Measurements from ENCODE around the gene C4orf50.
A peak's percentile ranks its signal among the peaks of the same experiment; 100 is the strongest.
"Not testable (repeated sequence)": the region's sequence is repeated elsewhere in the genome, so short reads cannot be mapped to it uniquely, and the experiment has no call there.

C4orf50 gene

DNA sequence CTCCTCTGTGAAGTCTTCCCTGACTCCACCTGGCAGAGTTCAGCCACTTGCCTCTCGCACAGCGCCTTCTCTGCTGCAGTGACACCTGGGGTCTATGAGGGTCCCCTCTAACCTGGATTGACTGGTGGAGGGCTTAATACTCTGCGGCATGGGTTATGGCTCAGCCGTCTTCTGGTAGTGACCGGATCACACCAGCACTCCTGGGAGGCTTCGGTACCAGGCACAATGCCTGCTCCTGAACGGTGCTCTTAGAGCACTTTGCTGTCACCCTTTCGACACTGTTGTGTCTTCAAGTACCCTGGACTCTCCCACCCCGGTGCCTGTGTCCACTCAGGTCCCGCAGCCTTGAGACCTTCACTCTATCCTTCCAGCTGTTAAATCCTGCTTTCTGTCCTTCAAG is 50.0 kb downstream of the C4orf50 start:
- DNase-seq, result no peak

DNA sequence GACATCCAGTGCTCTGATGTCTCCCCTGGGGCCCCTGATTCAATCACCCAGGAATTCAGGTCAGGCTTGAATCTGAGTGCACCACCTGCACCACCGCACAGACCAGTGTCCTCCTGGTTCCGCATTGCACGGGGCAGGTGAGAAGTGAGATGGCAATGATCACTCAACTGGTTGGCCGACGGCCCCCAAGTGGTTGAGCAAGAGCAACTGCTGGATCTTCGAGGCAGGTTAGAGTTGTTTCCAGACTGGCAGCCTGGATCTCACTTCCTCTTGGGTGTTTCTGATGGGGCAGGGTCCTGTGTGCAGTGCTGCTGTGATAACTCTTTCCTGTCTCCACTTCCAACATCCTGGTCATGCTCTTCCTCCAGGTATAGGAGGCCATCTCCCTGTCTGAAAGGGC is 50.4 kb downstream of the C4orf50 start:
- DNase-seq, result no peak

DNA sequence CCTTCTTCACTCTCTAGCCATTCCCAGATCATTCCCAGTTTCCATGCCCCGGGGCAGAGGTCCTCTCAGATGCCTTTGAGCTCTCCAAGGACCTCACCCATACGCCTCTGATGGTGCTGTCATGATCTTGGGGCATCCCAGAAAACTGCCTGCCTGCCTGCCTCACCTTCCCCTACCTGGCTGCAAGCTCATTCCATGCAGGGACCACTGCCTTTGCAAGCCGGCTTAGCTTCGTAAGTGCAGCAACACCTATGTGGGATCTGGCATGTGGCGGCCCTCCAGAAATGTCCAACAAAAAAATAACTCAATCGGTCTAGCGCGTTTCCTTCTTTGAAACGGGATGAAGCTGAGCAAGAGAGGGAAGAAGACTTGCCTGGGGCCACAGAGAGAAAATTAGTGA is 53.0 kb downstream of the C4orf50 start:
- DNase-seq, result no peak

DNA sequence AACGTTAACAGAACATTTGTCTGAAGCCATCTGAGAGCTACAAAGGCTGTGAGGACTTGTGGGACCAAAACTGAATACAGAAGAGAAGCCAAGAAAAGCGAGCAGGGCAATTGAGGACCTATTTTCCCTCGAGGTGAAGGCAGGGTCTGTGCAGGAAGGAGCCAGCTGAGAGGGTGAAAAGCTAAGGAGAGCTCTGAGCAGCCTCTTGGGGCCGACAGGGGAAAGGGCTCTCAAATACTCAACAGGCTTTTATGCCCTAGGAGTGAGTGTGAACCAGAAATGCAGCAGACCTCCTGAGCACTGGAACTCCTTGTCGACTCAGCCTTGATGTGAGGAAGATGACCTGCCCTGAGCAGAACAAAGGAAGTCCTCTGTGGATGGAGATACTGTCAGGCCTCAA is 54.2 kb downstream of the C4orf50 start:
- DNase-seq, result no peak

DNA sequence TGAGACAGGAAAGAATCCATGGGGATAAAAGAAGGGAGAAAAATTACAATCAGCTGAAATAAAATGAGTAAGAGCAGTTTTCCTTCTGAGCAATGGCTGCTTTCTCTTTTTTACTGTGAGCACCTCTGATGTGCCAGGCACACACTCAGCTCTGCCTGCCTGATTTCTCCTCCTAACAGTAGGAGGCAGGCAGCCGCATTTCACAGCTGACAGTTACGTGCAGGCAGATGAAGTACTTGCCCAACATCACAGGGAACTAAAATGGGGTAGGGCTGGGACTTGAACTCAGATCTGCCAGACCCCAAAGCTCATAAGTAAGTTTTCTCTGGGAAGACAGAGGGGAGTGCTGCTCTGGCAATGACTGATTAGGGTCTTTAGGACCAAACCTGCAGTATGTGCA is 54.6 kb downstream of the C4orf50 start:
- no peak for DNase-seq

DNA sequence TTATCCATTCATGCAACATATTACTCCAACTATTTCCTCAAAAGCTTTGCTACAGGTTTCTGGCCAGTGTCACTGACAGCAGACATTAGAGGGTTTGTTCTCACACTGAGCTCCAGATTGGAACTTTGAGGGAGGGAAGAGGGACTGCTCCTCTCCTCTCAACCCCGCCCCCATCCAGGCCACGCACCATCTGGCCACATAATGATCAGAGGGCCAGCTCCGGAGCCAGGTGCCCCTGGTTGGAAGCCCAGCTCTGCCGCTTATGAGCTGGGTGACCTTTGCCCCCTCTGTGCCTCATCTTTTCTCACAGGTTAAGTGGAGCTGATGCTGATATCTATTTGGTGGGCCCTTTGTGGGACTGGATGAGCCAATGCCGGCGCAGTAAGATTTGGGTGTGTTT is 55.8 kb downstream of the C4orf50 start:
- no peak for DNase-seq

DNA sequence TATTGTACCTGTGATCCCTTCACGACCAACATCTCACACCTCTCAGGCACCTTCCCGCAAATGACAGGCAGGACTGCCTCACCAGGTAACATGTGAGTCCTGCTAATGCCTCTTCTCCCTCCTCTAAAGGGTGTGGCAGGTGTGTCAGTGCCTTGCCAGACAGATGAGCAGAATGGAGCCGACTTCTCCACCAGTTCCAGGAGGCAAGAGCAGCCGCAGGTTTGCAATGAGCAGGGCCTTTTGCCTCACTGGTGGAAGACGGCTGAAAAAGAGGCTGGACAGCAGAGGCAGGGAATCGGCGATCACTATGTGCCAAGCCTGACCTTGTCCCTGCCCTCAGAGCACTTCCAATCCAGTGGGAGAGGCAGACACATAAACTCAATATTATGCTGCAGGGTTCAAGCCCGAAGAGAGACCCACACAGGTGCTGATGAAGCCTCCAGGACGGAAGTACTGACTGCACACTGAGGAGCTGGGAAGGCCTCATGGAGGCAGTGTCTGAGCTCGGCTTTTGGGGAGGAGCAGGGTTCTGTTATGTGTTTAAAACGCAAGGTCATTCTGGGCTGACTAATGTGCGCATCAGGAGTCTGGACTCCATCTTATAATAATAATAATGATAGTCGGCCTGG is 57.9 kb downstream of the C4orf50 start:
- no peak for DNase-seq

DNA sequence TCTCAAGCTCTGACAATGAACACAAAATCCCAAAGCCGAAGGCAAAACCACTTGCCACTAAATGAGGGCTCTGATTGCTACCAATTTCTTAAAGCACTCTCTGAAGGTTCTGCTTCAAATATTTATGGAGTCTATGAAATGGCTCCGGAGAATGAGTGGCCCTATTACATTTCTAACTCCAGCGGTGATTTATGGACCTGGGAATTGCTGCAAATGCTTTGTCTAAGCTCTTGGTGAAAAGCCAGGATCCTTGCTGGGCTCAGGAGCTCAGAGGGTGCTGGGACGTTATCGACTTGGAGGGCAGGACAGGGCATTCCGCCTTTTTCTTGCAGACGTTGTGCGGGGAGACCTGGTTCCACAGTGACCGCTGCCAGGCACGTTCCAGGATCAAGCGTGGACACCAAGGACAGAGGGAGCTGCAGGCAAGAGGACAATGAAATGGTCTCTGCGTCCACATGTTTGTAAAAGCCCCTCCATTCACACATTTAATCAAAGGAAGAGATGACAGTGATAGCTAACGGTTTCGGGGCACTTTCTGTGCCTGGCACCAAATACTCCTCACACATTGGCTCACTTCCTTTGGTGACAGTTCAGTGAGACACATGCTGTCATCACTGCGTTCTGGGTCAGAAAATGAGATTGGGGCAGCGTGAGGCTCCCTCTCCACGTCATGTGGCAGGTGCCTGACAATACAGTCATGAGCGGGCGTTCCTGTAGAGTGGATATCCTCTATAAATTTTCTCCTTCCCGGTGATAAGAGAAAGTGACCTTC is 58.8 kb downstream of the C4orf50 start:
- no peak for DNase-seq

DNA sequence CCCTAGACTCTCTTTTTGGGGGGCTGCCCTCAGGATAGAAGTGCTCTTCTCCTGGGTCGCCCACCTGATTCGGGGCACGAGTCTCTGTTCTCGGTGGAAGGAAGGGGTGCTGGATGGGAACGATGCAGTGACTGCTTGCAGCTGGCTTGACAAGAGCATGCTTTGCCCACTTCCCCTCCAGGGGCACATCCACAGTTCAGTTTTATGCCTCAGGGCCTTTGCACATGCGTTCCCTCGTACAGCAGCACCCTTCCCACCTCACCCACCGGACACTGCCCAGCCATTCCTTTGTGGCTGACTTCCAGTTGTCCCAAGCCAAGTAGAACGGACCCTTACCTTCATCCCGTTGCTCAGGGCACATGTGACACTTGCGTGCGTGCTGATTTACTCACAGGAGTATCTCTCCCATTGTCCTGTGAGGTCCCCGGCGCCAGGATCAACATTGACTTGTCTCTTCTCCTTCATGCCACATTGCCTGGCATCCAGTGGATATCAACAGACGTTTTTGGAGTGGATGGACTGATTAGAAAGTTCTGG is 60.0 kb downstream of the C4orf50 start:
- DNase-seq, result no peak

DNA sequence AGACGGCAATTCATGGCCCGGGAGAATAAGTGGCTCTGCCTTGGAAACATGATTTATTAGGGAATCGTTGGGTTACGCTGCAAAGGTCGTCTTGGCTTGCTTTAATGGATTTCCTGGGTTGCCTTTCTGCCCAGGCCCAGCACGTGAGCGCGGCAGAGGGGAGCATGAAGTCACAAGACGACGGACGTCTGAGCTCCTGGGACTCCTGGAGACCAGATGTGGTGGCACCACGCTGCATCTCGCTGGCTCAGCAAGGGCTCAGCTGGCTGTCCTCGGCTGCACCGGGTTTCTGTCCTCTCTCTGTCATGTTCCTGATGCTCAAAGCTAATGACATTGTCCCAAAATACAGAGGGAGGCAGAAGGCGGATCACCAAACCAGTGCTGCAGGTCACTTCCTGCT is 61.2 kb downstream of the C4orf50 start:
- no peak for DNase-seq

DNA sequence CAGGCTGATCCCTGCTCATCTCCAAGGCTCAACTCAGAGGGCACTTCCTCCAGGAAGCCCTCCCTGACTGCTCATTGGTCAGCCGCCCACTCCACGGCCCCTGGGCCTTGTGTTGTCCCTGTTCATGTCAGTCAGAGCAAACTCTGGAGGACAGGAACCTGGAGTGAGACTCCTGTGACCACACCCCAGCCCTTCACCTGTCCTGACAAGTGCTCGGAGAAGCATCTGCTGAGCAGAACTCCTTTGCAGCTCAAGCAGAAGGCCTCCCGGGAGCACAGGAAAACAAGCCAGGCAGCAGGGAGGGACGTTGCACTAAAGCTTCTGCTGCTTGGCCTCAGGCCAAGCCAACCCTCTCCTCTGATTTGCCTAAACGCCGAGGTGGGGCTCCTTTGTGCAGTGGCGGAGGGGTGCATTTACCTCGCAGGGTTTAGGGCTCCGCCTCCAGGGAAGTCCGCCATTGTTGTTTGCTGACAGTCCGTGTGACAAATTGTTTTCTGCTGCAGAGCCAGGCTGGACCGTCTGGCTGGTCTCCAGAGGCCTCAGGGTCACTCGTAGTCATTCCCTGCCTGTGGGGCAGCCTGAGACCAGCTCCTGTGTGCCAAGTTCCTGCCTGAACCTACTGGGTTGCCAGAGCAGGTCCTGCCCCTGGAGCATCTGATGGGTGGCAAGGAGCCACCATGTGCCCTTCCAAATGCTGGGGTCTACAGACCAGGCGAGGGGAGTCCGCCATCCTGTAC is 61.8 kb downstream of the C4orf50 start:
- peak; percentile 45 for DNase-seq

DNA sequence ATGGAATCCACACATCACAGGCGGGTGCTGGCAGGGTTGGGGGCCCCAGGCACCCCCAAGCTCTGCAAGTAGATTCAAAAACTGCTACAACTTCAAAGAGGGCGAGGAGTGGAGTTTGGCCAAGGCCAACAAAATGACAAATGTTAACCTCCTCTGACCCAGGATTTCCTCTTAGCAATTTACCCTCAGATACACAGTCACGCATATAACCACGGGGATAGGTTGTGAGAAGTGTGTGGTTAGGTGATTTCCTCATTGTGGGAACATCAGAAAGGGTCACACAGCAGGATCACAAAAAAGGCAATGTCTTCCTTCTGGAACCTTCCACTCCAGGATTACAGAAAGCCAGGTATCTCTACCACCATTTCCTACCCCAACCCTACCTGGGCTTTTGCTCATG is 62.4 kb downstream of the C4orf50 start:
- no peak for DNase-seq

DNA sequence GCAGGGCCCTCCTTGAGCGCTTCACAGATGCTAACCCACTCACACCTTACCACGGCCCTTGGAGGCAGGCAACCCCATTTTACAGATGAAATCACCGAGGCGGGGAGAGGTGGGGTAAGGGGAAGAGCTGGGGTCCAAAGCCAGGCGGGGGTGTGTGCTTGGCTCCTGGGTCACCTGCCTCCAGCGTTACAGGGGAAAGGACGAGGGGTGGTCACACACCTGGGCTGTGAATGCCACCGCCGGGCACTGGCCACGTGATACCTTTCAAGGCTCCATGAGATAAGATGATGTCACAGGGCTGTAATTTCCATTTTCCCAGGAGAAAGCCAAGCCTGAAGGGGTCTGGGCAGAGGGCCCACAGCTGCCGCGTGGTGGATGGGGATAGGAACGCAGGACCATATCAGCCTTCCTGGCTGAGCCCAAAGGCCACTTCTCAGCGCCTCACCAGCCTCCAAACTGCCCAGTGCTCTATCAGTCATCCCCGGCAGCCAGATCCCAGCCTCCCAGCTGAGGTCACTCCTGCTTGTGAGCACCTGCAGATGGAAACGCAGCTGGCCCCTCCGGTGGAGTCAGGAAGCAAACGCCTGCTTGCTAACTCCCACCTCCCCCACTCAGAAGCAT is 62.9 kb downstream of the C4orf50 start:
- DNase-seq, result no peak

DNA sequence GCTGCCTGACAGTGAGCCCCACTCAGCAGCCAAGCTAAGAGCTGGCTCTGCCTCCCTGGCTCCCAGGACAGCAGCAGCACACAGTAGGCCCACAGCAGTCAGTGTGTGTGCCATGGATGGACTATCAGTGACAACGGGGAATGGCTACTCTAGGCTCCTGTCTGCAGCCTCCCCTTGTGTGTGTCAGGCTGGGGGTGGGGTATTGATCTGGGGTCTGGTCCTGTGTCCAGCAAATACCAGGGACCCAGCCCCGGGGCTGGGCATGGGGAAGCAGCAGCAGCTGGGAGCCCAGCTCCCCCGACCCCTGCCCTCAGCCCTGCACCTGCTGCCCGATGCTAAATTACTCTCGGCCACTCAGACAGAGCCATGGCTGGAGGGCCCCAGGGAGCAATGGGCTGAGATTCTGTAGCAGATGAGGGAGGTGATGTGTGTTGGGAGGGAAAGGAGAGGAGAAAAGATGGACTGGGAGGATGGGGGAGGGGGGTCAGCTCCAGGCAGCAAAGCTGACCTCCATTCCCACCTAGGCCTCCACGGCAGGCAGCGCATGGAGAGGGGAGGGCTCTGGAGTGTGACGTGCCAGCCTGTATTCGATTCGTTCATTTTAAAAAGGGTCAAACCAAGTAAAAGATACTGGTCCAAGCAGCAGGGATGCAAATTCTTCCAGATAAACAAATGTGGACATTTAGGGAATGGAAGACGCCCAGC is 64.0 kb downstream of the C4orf50 start:
- no peak for DNase-seq

DNA sequence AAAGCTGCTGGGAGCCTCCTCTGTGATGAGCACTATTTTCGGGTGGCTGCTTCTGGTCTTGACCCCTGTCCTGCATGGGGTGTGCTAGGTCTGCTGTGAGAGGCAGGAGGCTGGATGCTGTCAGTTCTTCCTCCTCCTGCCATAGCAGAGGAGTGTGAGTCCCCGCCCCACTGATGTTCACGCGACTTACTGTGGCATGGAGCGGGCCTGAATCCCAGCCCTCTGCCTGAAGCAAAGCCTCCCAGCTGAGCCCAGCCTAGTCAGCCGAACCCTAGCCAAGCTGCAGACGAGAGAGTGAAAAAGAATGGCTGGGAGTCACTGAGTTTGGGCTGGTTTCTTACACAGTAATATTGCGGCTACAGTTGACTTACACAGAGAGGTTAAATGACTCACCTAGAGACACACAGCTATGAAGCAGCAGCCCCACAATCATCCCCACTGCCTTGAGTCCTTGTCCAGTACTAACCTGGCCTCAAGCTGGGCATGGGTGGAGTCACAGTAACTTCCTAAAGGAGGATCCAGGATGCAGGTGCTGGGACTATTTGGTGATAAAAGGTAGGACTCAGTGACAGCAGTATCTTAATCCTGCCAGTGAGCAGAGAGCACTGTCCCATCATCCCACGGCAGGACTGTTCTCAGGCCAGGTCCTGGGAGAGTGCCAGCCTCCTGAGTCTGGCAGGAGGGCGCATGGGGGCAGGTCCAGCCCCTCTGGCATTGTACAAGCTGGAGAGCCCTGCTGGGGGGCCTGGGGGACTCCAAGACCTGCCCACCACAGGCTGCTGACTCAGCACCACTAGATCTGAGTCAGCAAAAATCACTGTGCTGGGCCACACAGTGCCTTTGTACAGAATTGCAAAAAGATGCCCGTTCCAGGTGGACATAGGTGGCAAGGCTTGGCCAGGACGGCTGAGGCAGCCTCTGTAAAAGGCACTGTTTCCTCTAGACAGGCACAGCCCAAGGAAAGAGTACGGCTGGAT is 65.0 kb downstream of the C4orf50 start:
- no peak for DNase-seq

DNA sequence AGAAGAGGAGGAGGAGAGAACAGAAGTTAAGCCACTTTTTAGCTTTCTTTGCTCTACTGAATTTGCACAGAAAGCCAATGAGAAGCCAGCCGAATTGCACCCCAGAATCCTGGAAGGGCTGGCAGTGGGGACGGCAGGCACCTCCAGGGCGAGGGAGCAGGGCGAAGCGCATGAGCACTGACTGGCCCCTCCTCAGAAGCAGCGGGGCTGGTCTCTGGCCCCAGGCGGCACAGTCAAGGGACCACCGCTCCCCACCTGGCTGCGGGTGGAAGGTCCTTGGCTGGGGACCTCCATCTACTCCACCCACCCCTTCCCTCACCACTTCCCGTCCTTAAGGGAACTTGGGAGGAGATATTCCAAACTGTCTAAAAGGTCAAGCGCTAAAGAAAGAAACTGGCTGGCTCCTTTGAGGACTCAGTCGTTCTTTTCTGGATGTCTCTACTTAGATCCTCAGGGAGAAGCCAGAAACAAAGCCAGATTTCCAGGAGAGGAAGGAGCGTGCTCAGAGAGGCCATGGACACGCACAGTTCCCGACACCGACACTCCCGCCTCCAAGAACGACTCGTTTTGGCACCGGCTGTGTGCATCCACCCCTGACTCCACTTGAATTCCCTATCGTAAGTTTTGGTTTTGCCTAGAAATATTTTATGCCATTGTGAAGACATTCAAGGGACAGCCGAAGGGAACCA is 65.8 kb downstream of the C4orf50 start:
- DNase-seq, result no peak

DNA sequence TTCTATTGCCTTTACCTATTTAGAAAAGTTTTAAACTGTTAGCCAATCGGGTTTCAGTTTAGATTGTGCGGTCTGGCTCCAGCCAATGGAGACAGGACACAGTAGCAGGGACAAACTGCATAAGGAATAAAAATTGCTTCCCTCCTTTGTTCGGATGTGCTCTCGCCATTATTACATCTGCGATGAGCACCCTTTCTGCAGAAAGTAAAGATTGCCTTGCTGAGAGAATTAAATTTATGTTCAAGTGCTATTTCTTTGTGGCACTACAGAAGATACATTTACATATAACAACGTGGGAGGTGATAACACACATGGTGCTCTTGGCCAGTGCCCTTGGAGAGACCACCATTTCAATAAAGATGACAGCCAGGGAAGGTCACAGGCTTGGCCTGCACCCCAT is 71.6 kb downstream of the C4orf50 start:
- DNase-seq, result not testable (repeated sequence)

DNA sequence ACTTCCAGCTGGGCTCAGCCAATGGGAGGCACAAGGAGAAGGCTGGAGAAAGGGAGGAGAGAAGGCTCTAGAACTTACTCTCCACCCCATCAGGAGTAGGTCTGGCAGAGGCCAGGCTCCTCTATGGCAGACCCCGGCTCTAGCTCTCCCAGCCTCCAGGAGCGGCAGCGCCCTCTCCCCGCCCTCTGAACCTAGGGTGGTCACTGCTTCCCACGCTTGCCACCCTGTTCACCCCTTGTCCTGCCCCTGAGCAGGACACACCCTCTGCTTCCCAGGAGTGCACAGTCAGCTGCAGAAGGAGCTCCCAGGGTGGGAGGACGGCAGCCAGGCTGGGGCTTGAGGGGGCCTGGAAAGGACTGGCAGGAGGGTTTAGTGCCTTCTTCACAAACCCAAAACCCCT is 72.3 kb downstream of the C4orf50 start:
- DNase-seq, result no peak

DNA sequence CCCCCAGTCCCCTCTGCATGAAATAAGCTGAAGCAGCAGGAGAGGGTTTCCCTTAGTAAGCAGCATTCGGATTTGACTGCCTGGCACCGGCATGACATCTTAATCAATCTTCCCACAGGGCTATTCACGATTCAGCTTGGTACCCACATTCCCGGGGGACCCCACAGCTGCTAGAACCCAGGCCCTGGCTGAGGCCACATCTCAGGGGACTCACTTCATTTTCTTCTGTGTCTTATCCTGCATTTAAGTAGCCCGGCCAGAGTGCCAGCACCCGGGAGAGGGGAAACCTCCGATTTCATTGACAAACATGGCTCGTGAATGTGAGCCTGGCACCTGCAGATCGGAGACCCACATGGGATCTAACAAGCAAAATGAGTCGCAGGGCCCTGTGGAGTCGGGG is 73.1 kb downstream of the C4orf50 start:
- no peak for DNase-seq

DNA sequence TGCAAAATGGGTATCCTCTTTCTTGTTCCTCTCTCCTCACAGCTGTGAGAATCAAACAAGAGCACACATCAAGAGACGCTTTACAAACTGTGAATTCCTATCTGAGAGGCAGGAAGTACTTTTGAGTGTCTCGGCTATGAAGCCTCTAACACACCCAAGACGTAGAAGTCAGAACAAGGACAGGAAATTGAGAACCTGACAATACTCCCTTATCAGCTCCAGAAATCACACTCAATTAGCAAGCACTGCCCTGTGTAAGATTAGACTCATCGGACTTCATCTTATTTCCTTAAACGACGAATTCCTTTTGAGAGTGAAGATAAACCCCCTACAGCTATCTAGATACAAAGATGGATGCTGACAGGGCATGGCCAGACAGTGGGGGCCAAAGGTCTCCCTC is 74.7 kb downstream of the C4orf50 start:
- no peak for DNase-seq
